NCI-H526 treated with DMSO at 0.1 percent for 48 hours (cell line): ENCODE results near the gene NPR1.

Experiments
- DNase-seq: peaks from one replicate; lab custom pipeline; 2025; lab: John Stamatoyannopoulos, UW

Gene NPR1

DNA sequence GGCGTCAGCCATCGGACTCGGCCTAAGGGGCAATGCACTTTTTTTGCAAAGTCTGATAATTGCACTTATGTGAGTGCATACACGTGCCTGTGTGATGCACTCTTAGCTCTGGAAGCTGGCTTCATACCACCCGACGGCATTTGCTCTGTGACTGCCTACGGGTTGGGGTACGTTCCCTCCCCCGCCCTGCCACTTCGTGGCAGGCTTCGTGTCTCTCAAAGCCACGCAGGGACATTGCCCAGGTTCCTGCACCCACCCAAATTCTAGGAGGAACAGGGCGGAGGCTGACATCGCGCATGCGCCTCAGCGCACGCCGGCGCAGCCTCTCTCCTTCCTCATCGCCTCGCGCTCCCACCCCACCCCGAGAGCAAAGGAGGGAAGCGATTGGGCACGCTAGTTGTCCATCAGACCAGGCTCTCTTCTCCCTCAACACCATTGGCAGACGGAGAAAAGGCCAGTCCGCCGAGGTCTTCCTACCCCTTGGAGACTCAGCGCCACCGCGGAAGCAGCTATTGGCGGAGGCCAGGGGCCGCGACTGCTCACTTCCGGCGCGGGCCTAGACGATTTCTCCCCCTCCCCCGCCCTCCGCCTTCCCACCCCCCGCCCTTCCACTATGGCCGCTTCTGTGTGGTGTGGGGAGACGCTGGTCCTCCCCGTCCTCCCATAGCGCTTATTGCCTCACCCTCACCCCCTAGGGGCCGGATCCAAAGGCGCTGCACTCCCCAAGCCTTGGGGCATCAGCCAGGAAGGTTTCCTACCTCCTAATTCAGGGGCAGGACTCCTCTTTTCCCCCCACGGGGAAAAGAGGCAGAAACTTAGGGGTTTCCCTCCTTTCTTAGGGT is 49.2 kb downstream of the NPR1 start, which contains the start of gene INTS3:
Gene INTS3, plus strand, starts transcription at position 588 of the 842 bp plus-strand sequence. CDS start 585 bp downstream, outside the sequence.
- DNase-seq: peak; percentile 100

DNA sequence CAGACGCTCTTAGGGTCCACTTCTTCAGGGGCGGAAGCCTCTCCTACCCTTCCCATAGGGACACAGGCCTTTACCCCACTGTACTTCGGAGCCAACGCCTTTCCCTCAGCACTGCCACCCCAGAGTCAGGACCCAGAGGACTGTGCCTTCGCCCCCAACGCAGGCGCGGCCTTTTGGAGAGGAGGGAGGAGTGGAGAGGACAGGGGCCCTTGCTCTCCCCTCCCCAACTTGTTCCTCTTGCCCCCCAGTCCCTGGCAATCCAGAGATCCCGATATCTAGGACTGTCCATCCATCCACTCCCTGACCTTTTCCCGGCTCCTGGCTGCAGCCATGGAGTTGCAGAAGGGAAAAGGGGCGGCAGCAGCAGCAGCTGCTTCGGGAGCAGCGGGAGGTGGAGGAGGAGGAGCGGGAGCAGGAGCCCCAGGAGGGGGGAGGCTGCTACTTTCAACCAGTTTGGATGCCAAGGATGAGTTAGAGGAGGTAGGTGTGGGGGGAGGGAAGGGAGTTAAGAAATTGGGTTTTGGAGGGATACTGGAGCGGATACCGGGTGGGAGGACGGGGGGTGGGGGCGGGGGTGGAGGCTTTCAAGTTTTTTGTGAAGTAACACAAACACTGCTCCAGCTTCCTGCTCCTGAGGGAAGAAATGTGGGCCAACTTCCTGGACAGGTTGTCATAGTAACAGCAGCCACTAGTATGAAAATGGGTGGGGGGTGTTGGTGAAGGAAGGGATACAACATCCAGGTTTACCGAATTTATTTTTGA is 50.0 kb downstream of the NPR1 start:
- peak; percentile 16 for DNase-seq

DNA sequence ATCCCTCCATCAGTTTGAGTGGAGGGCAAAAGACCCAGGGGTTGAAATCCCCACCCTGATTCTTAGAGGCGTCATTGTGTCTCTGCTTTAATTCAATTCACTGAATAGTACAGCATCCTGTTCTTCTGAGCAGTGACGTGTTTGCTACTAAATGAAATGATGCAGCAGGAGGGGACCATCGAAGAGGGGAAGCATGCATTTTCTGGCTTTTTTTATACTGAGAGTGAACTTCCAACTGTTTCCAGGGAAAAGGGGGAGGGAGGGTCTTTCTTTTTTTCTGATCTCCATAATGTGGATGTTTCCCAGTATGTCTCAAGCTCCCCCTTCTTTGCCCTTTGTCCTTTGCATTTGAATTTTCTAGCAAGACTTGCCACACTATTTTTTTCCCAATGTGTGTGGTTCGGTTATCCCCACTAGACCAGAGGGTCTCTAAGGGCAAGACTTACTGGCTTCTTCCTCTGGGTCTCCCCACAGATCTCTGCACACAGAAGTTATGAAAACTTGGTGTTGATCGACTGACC is 52.0 kb downstream of the NPR1 start:
- no peak for DNase-seq

DNA sequence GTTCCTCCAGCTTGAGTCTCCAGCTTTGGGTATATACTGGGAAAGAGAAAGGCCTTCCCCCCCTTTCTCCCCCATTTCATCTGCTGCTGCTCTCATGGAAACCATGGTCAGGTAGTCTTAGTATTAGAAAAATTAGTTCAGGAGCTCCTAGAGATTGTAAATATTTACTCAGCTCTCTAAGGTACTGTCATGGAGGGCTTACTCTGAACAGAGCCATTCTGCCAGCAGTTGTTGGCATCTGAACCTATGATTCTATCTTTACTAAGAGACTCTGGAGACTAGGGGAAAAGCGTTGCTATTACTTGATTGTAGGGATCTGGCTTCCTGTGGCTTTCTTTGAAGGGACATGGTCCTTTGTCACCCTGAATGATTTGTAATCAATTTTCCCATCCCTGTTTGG is 55.5 kb downstream of the NPR1 start:
- DNase-seq: no peak

DNA sequence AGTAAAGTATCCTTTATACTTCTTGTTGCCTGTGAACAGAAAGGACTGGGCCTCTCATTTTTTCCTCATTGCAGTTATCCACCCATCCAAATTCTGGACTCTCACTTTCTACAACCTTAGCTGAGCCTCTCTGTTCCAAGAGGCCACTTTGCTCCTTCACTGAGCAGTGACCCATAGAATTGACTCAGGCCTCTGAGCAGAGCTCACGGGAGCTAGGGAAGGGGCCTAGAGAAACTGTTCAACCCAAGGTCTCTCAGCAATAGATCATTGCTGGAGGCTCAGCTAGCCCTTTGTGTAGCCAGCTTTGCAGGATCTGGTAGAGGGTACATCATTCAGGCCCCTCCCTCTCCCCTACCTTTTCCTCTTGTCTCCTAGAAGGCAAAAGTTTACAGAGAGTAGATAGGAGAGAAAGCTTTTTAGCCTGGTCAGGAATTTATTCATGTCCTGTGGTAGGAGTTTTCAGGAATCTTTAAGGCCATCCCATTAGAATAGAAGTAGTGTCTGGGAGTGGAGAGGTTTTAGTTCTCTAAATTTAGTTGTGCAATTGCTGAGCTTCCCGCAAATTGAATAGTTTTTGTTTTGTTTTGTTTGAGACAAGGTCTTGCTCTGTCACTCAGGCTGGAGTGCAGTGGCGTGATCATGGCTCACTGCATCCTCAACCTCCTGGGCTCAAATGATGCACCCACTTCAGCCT is 56.1 kb downstream of the NPR1 start:
- no peak for DNase-seq

DNA sequence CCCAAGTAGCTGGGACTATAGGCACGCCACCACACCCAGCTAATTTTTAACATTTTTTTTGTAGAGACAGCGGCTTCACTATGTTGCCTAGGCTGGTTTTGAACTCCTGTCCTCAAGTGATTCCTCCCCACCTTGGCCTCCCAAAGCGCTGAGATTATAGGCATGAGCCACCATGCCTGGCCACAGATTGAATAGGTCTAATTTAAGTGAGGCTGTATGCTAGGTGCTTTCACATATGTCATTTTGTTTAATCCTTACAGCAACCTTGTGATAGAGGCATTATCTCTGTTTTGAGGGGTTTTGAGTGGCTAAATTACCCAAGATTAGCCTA is 56.6 kb downstream of the NPR1 start:
- no peak for DNase-seq

DNA sequence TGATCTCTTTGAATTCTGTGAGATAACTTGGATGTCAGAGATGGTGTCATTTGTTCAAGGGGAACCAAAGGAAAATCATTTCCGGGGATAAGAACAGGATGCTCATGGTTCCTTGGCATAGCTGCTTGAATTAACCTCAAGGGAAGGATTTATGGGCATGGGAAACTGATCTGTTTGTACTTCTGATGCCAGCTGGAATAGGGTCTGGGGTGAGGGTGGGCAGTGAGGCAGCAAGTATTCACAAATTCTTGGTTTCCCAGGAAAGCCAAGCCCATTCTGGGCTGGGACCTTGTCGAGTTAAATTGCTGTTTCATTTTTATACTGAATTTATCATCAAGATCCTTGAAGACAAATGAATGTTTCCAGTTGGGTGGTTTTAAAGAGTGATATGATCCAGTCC is 63.5 kb downstream of the NPR1 start:
- DNase-seq: no peak

DNA sequence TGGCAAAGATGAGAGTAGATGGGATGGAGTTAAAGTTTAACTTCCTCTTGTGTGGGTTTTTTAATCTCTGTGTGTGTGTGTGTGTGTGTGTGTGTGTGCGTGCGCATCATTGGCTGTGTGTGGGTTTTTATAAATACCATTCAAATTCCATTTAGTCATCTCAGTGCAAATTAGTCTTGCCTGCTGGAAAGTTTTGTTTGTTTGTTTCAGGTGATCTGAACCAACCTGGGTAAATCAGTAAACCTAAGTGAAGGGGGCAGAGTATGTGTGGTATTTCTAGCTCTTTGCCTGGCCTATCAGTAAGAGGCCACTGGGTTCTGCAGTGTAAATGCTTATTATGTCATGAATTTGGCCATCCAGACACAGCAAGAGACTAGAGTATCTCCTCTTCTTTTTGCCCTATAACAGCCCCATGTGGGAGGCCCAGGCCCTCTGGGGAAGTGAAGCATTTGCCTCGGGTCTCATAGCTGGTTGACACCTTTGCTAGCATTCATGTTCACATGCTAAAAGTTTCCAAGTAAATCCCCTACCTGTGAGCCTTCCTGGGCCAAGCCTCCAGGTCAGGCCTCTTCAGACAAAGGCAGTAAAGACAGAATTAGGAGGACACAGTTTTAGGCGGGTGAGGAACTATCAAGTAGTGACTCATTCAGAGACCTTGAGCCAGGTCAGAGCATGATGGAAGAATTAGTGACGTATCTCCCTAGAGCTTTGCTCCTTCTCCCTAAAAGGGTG is 64.1 kb downstream of the NPR1 start:
- DNase-seq: peak; percentile 32
